WI38 (cell line): ENCODE measurements around the gene UNC79.

Source experiments
- H3K4me3 ChIP-seq: 2 replicates; pipeline ENCODE4 v1.5.1; 2011; ENCODE audit warnings: low read depth, mild to moderate bottlenecking, control low read depth, low read length
- TF ChIP-seq, protein P1 (sequence below): IDR thresholded peaks from 2 replicates; pipeline ENCODE4 v1.5.1; 2012; ENCODE audit warnings: low read depth, mild to moderate bottlenecking, control low read depth, low read length

Gene UNC79

DNA sequence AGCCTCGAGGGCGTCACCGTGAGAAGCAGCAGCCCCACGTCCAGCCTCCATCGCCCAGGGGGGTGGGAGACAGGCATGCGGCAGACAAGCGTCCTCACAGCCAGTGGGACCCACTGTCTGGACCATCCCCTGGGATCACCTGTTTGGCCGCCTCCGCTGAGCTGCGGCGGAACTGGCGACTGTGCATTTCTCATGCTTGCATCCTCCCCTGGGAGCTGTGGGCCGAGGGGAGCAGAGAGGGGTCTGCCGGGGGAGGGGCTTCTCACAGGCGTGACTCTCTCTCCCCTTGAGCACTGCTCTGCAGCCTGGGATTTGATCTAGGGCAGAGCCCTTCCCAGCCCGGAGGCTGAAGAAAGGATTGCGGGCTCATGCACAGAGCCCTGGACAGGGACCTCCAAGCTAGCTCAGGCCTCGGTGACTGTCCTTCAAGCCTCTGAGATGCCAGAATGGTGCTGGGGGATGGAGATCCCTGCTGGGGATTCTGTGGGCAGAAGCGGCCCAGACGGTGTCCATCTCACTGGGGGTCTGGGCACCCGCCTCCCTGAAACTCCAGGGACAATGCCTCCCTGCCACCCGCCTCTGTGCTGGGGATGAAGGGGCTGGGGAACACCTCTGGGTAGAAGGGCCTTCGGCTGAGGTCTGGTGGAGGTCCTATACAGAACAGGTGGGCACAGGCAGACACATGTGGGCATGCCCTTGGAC, 296.5 kb downstream of the UNC79 start:
- TF ChIP-seq, protein P1, sequence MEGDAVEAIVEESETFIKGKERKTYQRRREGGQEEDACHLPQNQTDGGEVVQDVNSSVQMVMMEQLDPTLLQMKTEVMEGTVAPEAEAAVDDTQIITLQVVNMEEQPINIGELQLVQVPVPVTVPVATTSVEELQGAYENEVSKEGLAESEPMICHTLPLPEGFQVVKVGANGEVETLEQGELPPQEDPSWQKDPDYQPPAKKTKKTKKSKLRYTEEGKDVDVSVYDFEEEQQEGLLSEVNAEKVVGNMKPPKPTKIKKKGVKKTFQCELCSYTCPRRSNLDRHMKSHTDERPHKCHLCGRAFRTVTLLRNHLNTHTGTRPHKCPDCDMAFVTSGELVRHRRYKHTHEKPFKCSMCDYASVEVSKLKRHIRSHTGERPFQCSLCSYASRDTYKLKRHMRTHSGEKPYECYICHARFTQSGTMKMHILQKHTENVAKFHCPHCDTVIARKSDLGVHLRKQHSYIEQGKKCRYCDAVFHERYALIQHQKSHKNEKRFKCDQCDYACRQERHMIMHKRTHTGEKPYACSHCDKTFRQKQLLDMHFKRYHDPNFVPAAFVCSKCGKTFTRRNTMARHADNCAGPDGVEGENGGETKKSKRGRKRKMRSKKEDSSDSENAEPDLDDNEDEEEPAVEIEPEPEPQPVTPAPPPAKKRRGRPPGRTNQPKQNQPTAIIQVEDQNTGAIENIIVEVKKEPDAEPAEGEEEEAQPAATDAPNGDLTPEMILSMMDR = no peak
- no peak overlapping the region for H3K4me3 ChIP-seq

DNA sequence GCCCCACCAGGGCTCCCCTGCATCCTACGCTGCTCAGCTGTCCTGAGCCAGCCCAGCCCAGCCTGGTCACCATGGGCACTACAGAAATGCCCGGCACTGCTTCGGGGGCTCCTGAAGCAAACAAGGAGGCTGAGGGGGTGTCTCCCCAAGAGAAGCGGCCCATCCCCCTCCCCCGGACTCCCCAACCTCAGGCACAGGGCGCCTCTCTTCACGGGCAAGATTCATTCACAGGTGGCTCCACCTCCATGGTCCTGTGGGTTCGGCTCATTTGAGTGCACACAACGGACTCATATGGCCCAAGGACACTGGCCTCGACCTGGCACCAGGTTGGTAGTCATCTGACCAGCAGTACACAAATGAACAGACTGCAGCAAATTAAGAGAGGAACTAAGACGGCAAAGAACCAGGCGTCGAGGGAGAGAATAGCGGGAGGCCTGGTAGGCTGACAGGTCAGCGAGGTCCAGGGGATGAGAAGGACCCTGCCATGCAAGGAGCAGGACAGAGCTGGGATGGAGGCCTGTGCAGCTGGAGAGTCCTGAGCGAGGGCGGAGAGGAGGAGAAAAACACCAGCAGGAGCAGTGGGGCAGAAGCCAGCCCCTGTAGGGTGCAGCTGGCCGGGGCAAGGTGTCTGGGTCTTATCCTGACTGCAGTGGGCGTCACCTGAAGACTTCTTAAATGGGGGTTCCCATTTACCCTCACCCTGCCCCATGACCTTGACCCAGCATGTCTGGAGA, 297.3 kb downstream of the UNC79 start:
- H3K4me3 ChIP-seq = no peak overlapping the region
- TF ChIP-seq, protein P1 = no peak

DNA sequence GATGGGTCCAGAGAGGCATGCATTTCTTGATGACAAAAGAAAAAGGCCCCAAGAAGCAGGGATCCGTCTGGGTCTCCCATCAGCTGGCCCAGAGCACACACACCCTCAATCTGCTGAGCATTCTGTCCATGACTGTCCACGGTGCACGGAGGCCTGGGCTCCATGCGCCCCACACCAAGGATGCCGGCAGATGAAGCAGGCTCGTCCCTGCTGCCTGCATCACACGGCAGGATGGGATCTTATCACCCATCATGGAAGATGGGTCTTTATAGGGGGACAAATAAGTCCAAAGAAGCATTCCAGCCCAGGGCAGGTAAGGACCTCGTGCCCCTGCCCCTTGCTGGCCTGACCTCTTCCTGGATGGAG, 297.9 kb downstream of the UNC79 start:
- TF ChIP-seq, protein P1 = no peak
- no peak overlapping the region for H3K4me3 ChIP-seq

DNA sequence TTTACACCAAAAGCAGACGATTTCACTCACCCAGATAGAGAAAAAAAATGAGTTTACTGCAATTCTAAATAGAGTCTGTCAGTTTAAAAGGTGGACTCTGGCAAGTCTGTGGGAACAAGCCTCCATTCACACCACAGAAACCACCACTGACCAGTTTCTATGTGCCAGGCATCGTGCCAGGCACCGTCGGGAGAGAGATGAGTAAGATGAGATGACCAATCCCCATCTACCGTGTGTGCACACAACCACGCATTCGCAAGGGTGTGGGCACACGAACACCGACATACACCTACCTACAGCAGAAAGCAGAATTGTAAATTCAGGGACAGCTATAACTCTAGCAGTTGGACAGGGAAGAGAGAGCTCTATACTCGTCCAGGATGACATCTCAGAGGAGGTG, 299.3 kb downstream of the UNC79 start:
- TF ChIP-seq, protein P1 = no peak
- no peak overlapping the region for H3K4me3 ChIP-seq

DNA sequence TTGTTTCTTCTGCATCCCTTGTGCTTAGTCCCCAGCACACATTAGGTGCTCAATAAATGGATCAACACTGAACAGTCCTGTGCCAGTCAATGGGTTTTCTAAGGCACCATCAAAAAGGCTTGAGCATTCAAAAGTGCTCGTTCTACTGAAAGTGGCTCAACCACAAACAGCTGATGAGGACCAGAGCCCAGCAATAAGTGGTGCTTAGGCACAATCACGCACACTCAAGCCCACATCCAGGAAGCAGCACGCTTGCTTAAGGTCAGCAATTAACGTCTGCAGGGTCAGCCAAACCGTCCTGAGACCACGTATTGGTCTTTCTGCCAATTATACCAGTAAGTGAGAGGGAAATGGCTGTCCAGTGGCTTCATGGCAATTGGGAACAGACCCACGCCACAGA, 301.0 kb downstream of the UNC79 start:
- TF ChIP-seq, protein P1 = no peak
- H3K4me3 ChIP-seq = no peak overlapping the region

DNA sequence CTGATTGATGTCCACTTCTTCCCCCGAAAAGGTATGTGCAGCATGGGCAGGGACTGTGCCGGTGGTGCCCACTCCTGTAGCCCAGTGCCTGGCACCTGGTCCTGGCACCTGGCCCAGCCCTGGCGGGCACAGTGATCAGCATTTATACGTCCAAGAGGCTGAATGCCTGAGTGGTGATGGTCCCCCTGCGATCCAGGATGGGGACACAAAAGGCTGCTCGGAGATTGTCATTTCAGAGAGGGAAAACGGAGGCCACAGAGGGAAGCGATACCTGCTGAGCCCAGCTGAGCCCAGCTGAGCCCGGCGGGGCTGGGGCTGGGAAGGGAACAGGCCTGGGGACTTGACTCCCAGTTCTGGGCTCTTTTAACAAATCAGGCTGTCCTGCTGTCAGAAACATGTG, 301.8 kb downstream of the UNC79 start:
- TF ChIP-seq, protein P1 = no peak
- no peak overlapping the region for H3K4me3 ChIP-seq

DNA sequence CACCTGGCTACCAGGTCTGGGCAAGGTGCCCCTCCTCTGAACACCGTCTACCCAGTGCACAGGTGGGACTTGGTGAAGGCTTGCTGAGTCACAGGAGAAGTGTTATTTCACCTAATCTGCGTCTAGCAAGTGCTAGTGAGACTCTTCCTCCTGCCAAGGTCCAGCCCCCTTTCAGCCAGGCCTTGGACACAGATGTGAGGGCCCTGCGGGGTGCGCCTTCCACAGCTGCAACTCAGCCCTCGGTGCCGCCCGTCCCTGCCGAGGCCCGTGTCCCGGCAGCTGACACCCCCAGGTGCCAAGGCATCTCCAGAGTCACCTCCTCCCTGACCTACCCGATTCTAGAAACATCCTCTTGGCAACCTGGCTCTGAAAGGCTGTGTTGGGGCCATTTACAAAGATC, 302.5 kb downstream of the UNC79 start:
- TF ChIP-seq, protein P1 = no peak
- H3K4me3 ChIP-seq = no peak overlapping the region
